ENCODE results near the gene SMS.

DNA sequence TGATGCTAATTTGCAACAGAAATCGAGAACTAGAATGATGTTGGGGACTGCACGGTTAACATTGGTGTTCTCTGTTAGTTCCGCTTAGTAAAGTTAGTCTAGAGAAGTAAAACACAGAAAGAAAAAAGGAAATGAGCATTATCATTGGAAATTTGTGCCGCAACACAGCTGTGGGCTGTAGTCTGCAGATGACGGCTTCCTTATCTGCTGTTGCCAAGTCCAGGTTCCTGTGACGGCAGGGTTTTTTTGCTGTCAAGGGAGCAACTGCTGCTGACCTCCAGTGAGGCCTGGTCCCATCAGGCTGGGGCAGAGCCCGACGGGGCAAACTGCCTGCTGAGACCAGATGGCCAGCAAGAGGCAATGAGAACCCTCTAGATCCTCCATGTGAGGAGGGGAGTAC lies 52.8 kb downstream of the SMS start:
- TF ChIP-seq, protein P1, sequence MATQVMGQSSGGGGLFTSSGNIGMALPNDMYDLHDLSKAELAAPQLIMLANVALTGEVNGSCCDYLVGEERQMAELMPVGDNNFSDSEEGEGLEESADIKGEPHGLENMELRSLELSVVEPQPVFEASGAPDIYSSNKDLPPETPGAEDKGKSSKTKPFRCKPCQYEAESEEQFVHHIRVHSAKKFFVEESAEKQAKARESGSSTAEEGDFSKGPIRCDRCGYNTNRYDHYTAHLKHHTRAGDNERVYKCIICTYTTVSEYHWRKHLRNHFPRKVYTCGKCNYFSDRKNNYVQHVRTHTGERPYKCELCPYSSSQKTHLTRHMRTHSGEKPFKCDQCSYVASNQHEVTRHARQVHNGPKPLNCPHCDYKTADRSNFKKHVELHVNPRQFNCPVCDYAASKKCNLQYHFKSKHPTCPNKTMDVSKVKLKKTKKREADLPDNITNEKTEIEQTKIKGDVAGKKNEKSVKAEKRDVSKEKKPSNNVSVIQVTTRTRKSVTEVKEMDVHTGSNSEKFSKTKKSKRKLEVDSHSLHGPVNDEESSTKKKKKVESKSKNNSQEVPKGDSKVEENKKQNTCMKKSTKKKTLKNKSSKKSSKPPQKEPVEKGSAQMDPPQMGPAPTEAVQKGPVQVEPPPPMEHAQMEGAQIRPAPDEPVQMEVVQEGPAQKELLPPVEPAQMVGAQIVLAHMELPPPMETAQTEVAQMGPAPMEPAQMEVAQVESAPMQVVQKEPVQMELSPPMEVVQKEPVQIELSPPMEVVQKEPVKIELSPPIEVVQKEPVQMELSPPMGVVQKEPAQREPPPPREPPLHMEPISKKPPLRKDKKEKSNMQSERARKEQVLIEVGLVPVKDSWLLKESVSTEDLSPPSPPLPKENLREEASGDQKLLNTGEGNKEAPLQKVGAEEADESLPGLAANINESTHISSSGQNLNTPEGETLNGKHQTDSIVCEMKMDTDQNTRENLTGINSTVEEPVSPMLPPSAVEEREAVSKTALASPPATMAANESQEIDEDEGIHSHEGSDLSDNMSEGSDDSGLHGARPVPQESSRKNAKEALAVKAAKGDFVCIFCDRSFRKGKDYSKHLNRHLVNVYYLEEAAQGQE (IDR thresholded peaks at IDR 0.05; ENCODE audit: insufficient read depth in 1 of 2, low read depth in 2 of 2, low read length in 2 of 2): no peak
- TF ChIP-seq TAF1 (IDR thresholded peaks at IDR 0.05; ENCODE audit: borderline replicate concordance, insufficient read depth, low read length) (no peak), FOXP2 (optimal IDR thresholded peaks at IDR 0.05; ENCODE audit: borderline replicate concordance, extremely low read depth, extremely low read length, insufficient read depth) (no peak), POLR2AphosphoS5 (IDR thresholded peaks at IDR 0.05; ENCODE audit: low read depth, low read length) (no peak)
